Psoas muscle (tissue), 8 donors: Measurements from ENCODE around the gene HGFAC. TPM values are rescaled to one million over a fixed set of nuclear protein-coding genes. Genes with fewer than 3 reads are reported as not detected.

Experiments used
- ATAC-seq, 4 donors: fragments of 200-7000 bp; cut with Tn5 transposase; one replicate each; pipeline ENCODE4 v1.9.1; 2020; ENCODE audit warnings: moderate library complexity in 3 of 4, mild to moderate bottlenecking in 2 of 4
- DNase-seq, 2 donors: peaks; one replicate each; pipeline ENCODE4 v3.0.0-alpha.2; 2020
- H3K27ac ChIP-seq: fragments of 200-600 bp; one replicate; pipeline ENCODE4 v1.8.0; 2022
- H3K27me3 ChIP-seq, 3 donors: fragments of 200-600 bp in 1 of 3; one replicate each; pipeline versions ENCODE4 v1.6.1 to v1.8.0; 2013 to 2022; ENCODE audit warnings: low read length in 2 of 3, mild to moderate bottlenecking in 2 of 3, moderate library complexity in 1 of 3; ENCODE audit not compliant: insufficient read depth in 3 of 3
- H3K36me3 ChIP-seq, 2 donors: fragments of 200-600 bp in 1 of 2; one replicate each; pipeline versions ENCODE4 v1.6.1 to v1.8.0; 2013 to 2022; ENCODE audit warnings: low read depth in 1 of 2, mild to moderate bottlenecking in 1 of 2, moderate library complexity in 1 of 2; ENCODE audit not compliant: insufficient read depth in 1 of 2
- H3K4me1 ChIP-seq: fragments of 200-600 bp; one replicate; pipeline ENCODE4 v1.8.0; 2022
- H3K4me3 ChIP-seq: fragments of 200-600 bp; one replicate; pipeline ENCODE4 v1.8.0; 2022; ENCODE audit warnings: mild to moderate bottlenecking
- H3K9me3 ChIP-seq: fragments of 200-600 bp; one replicate; pipeline ENCODE4 v1.8.0; 2022
- CTCF ChIP-seq: fragments of 200-600 bp; IDR thresholded peaks from one replicate; pipeline ENCODE4 v1.8.0; 2022; ENCODE audit warnings: antibody characterized with exemption
- WGBS, 3 donors: extraction: QIAGEN DNeasy Blood & Tissue Kit; methylation state at CpG; one replicate each; pipeline versions ENCODE4 v1.1.6 to v1.1.7; 2013; 5-methylcytosine and 5-hydroxymethylcytosine counted together
- intact Hi-C, 2 donors: fragments of 100-400 bp; cut with DNase I; formaldehyde crosslinking; loops; one replicate each; pipeline versions ENCODE4 v1.11.0 to v1.14.2; 2022
- long read RNA-seq, 2 donors: library from polyadenylated mRNA; unstranded; transcript quantifications; one replicate each; pipeline ENCODE4 v2.0.0, GENCODE V29; 2021
- polyA plus RNA-seq, 3 donors: library from polyadenylated mRNA; stranded (reverse); fragments of 200-250 nt; gene quantifications; one replicate each; pipeline ENCODE4 v1.2.3, GENCODE V29; 2013
- total RNA-seq, 4 donors: library from RNA; stranded (reverse); fragmentation: NEBNext Ultra II Directional in 2 of 4; extraction: Animal tissue kit (Norgen Biotek cat#: 25700) in 2 of 4; gene quantifications; one replicate each; pipeline versions ENCODE4 v1.2.1 to v1.2.4, GENCODE V29; 2021 to 2023
- donor health status: healthy with polysubstance abuse.
- donor health status: DM: no; HTN: no; CAD: no; lungs with moderate emphysema.
- donor health status: Bipolar disorder and iron deficiency.
- donor health status: healthy.
- donor health status: DM: yes; HTN: yes; CAD: no.
- donor health status: DM: no; HTN: no; CAD: no.
- donor health status: DM: no; HTN: no; CAD: no.
- donor health status: DM: yes; HTN: yes; CAD: no.

The HGFAC gene
- total RNA-seq (1 to 10 TPM in 1 of 4 donors, under 1 TPM in 2, not detected in 1; 0.32 to 1.2 (median 0.46) TPM), polyA plus RNA-seq (under 1 TPM; 0.09 to 0.63 (median 0.26) TPM)
- long read RNA-seq, donor 1, partial matches to known transcripts = 0 of 1 reads
- long read RNA-seq, donor 1, other reads (novel, unspliced or antisense) = 1 of 1 reads
- long read RNA-seq, donor 2, partial matches to known transcripts = 0 of 1 reads
- long read RNA-seq, donor 2, other reads (novel, unspliced or antisense) = 1 of 1 reads

- H3K4me3 ChIP-seq = no peak within 1 kb of the TSS
- peak in 1 of 2 donors; percentile 44 for DNase-seq
- H3K36me3 ChIP-seq = no peaks in the 10 kb centered on the region
- no peak within 1 kb of the TSS for H3K27ac ChIP-seq
- 84 to 86% (median 86%) methylated on average over 21 to 27 of the region's 27 CpGs for WGBS, 3 donors
- peaks cover 3% of the 10 kb centered on the region for H3K4me1 ChIP-seq
- H3K27me3 ChIP-seq = no peaks in the 10 kb centered on the region
- no peak for TF ChIP-seq CTCF
- no peak for ATAC-seq
- intact Hi-C loops = loop anchor here (2.0 to 5.0 kb wide), 4 partner anchors 95 to 334 kb away; no protein-coding TSS in a partner anchor
- no peaks in the 10 kb centered on the region for H3K9me3 ChIP-seq
Observed at GRCh38 chr4:3441501-3442459, at the start of gene HGFAC. Gene HGFAC (plus strand): TSS chr4:3441968. CDS start chr4:3442002, 34 bp downstream.

DNA sequence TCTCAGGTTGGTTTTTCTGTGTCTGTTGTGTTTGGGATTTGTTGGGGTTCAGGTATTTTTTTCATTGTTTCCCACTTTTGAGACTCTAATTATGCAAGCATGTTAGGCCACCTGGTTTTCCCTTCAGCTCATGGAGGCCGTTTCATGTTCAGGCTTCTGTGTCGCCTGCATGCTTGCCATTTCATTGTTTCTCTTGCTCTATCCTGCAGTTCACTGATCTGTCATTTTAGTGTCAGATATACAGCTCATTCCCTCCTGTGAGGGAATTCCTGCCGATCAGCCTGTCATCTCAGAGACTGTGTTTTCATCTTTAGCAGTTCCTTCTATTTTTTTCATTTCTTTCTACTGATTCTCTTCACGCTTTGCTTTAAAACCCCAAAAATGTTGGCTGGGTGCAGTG is 49.4 kb upstream of the HGFAC start:
- no peaks in the 10 kb centered on the region for H3K9me3 ChIP-seq
- ATAC-seq = no peak
- no peak overlapping the region for H3K4me3 ChIP-seq
- H3K27ac ChIP-seq = no peak overlapping the region
- intact Hi-C loops = no loop called here
- H3K36me3 ChIP-seq = no peaks in the 10 kb centered on the region
- 75 to 82% (median 79%) methylated on average over 4 of the region's 4 CpGs for WGBS, 3 donors
- H3K4me1 ChIP-seq = peaks cover 14% of the 10 kb centered on the region
- TF ChIP-seq CTCF = no peak
- DNase-seq = no peak
- no peaks in the 10 kb centered on the region for H3K27me3 ChIP-seq

GRCh38 chr4:3393171-3393570 is 48.6 kb upstream of the HGFAC start:
- no peak for TF ChIP-seq CTCF
- WGBS, 3 donors = 89 to 93% (median 90%) methylated on average over 8 of the region's 8 CpGs
- Histone ChIP-seq H3K27ac (no peak overlapping the region), H3K4me1 (peaks cover 5% of the 10 kb centered on the region), H3K36me3 (no peaks in the 10 kb centered on the region), H3K27me3 (no peaks in the 10 kb centered on the region), H3K9me3 (no peaks in the 10 kb centered on the region), H3K4me3 (no peak overlapping the region)
- DNase-seq (no peak), ATAC-seq (no peak)
- intact Hi-C loops = no loop called here

- H3K4me3 ChIP-seq = no peak overlapping the region
- DNase-seq = no peak
- intact Hi-C loops = loop anchor here in 1 of 2 donors (5.0 kb wide), 1 partner anchor 34 kb away; no protein-coding TSS in a partner anchor
- H3K4me1 ChIP-seq = peaks cover 6% of the 10 kb centered on the region
- no peaks in the 10 kb centered on the region for H3K36me3 ChIP-seq
- no peak for TF ChIP-seq CTCF
- 67 to 98% (median 72%) methylated on average over 2 of the region's 2 CpGs for WGBS, 3 donors
- H3K27me3 ChIP-seq = no peaks in the 10 kb centered on the region
- no peak for ATAC-seq
- no peak overlapping the region for H3K27ac ChIP-seq
- H3K9me3 ChIP-seq = no peaks in the 10 kb centered on the region
Observed at GRCh38 chr4:3396600-3396999, 45.2 kb upstream of the HGFAC start.
